ENCODE measurements around the gene DIPK1B. TPM values are rescaled to one million over a fixed set of nuclear protein-coding genes. Genes with fewer than 3 reads are reported as not detected.

Gene DIPK1B
- total RNA-seq, 1 experiment from 2014 or later, result 26.3 TPM

GRCh38 chr9:136683755-136684154 lies 28.6 kb upstream of the DIPK1B start:
- H3K4me1 ChIP-seq (ENCODE audit: insufficient read depth, low read length), result peaks cover 17% of the 10 kb centered on the region
- ChIA-PET CTCF (no interaction called here), POLR2A (ENCODE audit: unreplicated experiment) (no interaction called here)
- H3K27me3 ChIP-seq (ENCODE audit: low read length), result no peaks in the 10 kb centered on the region
- H3K9me3 ChIP-seq (ENCODE audit: low read length), result no peaks in the 10 kb centered on the region
- no peak overlapping the region for H3K27ac ChIP-seq (ENCODE audit: low read length)
- no peak overlapping the region for H3K9ac ChIP-seq (ENCODE audit: low read length)
- BruUV-seq (replicated peaks), result no TSS peak
- H3K9me2 ChIP-seq (replicated peaks; ENCODE audit: low read length), result no peaks in the 10 kb centered on the region
- no peaks in the 10 kb centered on the region for H3F3A ChIP-seq (ENCODE audit: low read length, unreplicated experiment)
- no peak overlapping the region for H2AFZ ChIP-seq (ENCODE audit: low read length)
- TF ChIP-seq EZH2 (IDR thresholded peaks at IDR 0.05; ENCODE audit: low read length, unreplicated experiment), result no peak
- TF ChIP-seq EZH2phosphoT487 (IDR thresholded peaks at IDR 0.05; ENCODE audit: borderline replicate concordance, low read length), result no peak
- TF ChIP-seq, protein P1, sequence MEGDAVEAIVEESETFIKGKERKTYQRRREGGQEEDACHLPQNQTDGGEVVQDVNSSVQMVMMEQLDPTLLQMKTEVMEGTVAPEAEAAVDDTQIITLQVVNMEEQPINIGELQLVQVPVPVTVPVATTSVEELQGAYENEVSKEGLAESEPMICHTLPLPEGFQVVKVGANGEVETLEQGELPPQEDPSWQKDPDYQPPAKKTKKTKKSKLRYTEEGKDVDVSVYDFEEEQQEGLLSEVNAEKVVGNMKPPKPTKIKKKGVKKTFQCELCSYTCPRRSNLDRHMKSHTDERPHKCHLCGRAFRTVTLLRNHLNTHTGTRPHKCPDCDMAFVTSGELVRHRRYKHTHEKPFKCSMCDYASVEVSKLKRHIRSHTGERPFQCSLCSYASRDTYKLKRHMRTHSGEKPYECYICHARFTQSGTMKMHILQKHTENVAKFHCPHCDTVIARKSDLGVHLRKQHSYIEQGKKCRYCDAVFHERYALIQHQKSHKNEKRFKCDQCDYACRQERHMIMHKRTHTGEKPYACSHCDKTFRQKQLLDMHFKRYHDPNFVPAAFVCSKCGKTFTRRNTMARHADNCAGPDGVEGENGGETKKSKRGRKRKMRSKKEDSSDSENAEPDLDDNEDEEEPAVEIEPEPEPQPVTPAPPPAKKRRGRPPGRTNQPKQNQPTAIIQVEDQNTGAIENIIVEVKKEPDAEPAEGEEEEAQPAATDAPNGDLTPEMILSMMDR (conservative IDR thresholded peaks at IDR 0.05; ENCODE audit: low read depth, low read length), result no peak
- 0 out of 2 replicates have a peak, but pooled peaks cover 5% of the 10 kb centered on the region for H4K20me1 ChIP-seq (ENCODE audit: low read length)
- H3K4me3 ChIP-seq (ENCODE audit: low read length), result no peak overlapping the region
- H3K36me3 ChIP-seq (ENCODE audit: low read depth, low read length), result no peaks in the 10 kb centered on the region
- no peak for DNase-seq
- intact Hi-C loops (cut with micrococcal nuclease), result no loop called here
- no peak overlapping the region for H3K4me2 ChIP-seq (ENCODE audit: low read length)
- no peak for ATAC-seq
- peaks cover 39% of the 10 kb centered on the region for H3K79me2 ChIP-seq (ENCODE audit: low read length)

- Histone ChIP-seq H3K4me1 (ENCODE audit: insufficient read depth, low read length) (peaks cover 17% of the 10 kb centered on the region), H3F3A (ENCODE audit: low read length, unreplicated experiment) (no peaks in the 10 kb centered on the region), H3K79me2 (ENCODE audit: low read length) (peaks cover 35% of the 10 kb centered on the region), H3K27ac (ENCODE audit: low read length) (no peak overlapping the region), H3K9me3 (ENCODE audit: low read length) (no peaks in the 10 kb centered on the region), H3K9ac (ENCODE audit: low read length) (no peak overlapping the region), H3K9me2 (replicated peaks; ENCODE audit: low read length) (no peaks in the 10 kb centered on the region), H3K4me2 (ENCODE audit: low read length) (no peak overlapping the region), H2AFZ (ENCODE audit: low read length) (no peak overlapping the region), H3K36me3 (ENCODE audit: low read depth, low read length) (no peaks in the 10 kb centered on the region), H4K20me1 (ENCODE audit: low read length) (0 out of 2 replicates have a peak, but pooled peaks cover 5% of the 10 kb centered on the region), H3K4me3 (ENCODE audit: low read length) (no peak overlapping the region), H3K27me3 (ENCODE audit: low read length) (no peaks in the 10 kb centered on the region)
- ChIA-PET CTCF (no interaction called here), POLR2A (ENCODE audit: unreplicated experiment) (no interaction called here)
- intact Hi-C loops (cut with micrococcal nuclease), result no loop called here
- ATAC-seq (no peak), DNase-seq (no peak)
- BruUV-seq (replicated peaks), result no TSS peak
- TF ChIP-seq EZH2 (IDR thresholded peaks at IDR 0.05; ENCODE audit: low read length, unreplicated experiment), result no peak
- TF ChIP-seq, protein P1 (conservative IDR thresholded peaks at IDR 0.05; ENCODE audit: low read depth, low read length), result no peak
- TF ChIP-seq EZH2phosphoT487 (IDR thresholded peaks at IDR 0.05; ENCODE audit: borderline replicate concordance, low read length), result no peak
These were observed 28.0 kb upstream of the DIPK1B start for GRCh38 chr9:136684339-136684738.

- no peak overlapping the region for H2AFZ ChIP-seq (ENCODE audit: low read length)
- no TSS peak for BruUV-seq (replicated peaks)
- DNase-seq (no peak), ATAC-seq (no peak)
- H3K79me2 ChIP-seq (ENCODE audit: low read length), result peaks cover 35% of the 10 kb centered on the region
- no peaks in the 10 kb centered on the region for H3K27me3 ChIP-seq (ENCODE audit: low read length)
- no peak overlapping the region for H3K9ac ChIP-seq (ENCODE audit: low read length)
- TF ChIP-seq, protein P1 (conservative IDR thresholded peaks at IDR 0.05; ENCODE audit: low read depth, low read length), result no peak
- TF ChIP-seq EZH2phosphoT487 (IDR thresholded peaks at IDR 0.05; ENCODE audit: borderline replicate concordance, low read length), result no peak
- no peak for TF ChIP-seq EZH2 (IDR thresholded peaks at IDR 0.05; ENCODE audit: low read length, unreplicated experiment)
- CTCF ChIA-PET, result no interaction called here
- H3F3A ChIP-seq (ENCODE audit: low read length, unreplicated experiment), result no peaks in the 10 kb centered on the region
- peak overlapping the region; percentile 96; the same call in 1 of the 2 replicates for H3K4me2 ChIP-seq (ENCODE audit: low read length)
- H3K4me3 ChIP-seq (ENCODE audit: low read length), result no peak overlapping the region
- no peaks in the 10 kb centered on the region for H3K9me3 ChIP-seq (ENCODE audit: low read length)
- intact Hi-C loops (cut with micrococcal nuclease), result no loop called here
- H3K36me3 ChIP-seq (ENCODE audit: low read depth, low read length), result no peaks in the 10 kb centered on the region
- peaks cover 17% of the 10 kb centered on the region for H3K4me1 ChIP-seq (ENCODE audit: insufficient read depth, low read length)
- H4K20me1 ChIP-seq (ENCODE audit: low read length), result 0 out of 2 replicates have a peak, but pooled peaks cover 5% of the 10 kb centered on the region
- H3K9me2 ChIP-seq (replicated peaks; ENCODE audit: low read length), result no peaks in the 10 kb centered on the region
- POLR2A ChIA-PET (ENCODE audit: unreplicated experiment), result no interaction called here
- no peak overlapping the region for H3K27ac ChIP-seq (ENCODE audit: low read length)
These were observed 27.6 kb upstream of the DIPK1B start for GRCh38 chr9:136684799-136685198.
